GM21447 (cell line): ENCODE measurements around the gene CHST12.
A peak's percentile ranks its signal among the peaks of the same experiment; 100 is the strongest.

Experiments used
- ATAC-seq: cut with Tn5 transposase; IDR thresholded peaks from one replicate; pipeline ENCODE4 v1.9.1; 2021; ENCODE audit not compliant: unreplicated experiment

The CHST12 gene

DNA sequence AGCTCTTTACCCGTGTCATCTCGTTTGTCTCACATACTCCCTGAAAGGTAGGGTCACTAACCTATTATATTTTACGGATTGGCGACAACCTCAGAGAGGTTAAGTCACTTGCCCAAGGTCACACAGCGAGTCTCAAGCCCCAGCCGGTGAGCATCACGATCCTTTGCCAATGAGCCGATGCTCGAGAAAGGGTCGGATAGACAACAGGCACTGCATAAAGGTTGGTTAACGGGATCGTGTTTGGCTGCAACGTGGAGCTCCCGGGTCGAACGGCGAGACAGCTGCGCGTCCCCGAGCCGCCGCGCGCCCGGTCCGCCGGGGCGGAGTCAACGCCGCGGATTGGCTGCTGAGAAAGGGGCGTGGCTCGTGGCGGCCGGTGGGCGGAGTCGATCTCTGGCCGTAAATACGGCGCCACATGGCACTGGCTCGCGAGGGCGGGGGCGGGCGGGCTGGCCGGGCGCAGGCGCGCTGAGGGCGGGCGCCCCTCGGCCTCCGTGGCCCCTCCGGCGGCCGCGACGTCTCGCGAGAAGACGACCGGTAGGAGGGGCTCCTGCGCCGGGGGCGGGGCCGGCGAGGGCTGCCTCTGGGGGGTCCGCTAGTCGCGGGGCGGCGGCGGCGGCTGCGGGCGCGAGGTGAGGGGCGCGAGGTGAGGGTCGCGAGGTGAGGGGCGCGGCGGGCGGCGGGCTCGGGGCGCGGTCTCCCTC, at the start of gene CHST12:
TSS of gene CHST12 (plus strand) at position 598 of the 704 bp plus-strand sequence. CDS start 29,029 bp downstream, outside the sequence.
- peak; percentile 35 for ATAC-seq

- peak; percentile 50 for ATAC-seq
These were observed 49.5 kb upstream of the CHST12 start for GRCh38 chr7:2353936-2354185.

DNA sequence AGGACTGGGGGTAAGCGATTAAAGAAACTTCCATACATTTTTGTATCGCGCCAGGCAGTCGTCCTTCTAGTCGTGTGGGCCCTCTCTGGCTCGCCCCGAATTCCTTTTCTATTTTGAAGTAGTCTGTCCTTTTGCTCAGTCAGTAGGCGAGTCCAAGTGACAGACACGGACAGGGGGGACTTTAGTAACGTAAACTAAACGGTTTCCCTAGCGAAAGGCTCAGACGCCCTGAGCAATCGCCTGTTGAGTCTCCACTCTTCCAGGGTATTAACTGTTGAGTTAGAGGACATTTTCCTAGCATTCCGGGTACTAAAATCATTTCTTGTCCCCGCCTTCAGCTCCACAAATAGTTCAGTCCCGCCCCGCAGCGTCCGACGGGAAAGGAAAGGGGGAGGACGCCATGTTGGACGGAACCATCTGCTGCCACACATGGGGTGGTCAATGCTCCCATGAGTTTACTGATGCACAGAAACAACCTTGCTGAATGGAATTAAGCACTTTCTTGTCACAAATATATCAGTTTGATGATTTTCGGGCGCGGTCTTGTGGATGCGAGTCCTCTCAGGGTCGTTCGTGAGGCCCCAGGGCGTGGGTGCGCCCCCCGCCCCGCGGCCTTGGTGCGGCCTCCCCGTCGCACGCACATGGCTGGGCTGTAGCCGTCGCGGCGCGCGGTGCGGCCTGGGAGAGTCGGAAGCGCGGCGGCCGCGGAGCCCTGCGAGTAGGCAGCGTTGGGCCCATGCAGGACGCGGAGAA, 49.0 kb upstream of the CHST12 start, which contains the start of gene EIF3B:
TSS of gene EIF3B (plus strand) at position 642 of the 753 bp plus-strand sequence. CDS start at position 737, 95 bp downstream.
- peak; percentile 73 for ATAC-seq

- peak; percentile 3 for ATAC-seq
These were observed 48.3 kb upstream of the CHST12 start for GRCh38 chr7:2354939-2355704.

DNA sequence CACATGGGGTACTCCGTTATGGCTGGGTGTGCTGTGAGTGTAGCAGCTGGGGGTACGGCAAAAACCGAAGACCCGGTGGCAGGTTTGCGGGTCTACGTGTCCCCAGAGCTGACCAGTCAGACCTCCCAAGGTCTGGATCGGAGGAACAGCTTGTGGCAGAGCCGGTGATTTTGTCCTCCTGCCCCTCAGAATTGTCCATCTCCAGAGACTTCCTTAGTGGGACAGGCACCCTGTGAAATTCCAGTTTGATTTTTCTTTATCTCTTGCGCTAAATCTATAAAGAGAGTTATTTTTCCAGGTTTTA, 47.8 kb upstream of the CHST12 start:
- no peak for ATAC-seq

DNA sequence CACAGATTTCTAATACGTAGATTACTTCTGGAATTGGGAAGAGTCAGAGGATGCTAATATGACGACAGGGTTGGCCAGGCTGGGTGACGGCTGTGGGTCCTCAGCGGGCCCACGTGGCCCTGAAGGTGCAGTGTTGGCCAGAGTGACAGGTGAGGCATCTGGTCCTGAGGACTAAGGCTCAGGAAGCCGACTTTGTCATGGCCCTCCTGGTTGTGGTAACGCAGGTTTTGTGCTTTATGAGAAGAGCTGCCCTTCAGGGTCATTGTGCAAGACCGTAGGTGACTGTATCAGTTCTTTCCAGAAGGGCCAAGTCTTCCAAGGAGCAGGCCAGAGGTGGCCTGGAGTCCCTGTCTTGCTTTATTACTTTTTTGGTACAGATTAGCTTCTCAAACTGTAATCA, 46.2 kb upstream of the CHST12 start:
- no peak for ATAC-seq

- ATAC-seq, result no peak
These were observed 45.8 kb upstream of the CHST12 start for GRCh38 chr7:2357571-2357970.

DNA sequence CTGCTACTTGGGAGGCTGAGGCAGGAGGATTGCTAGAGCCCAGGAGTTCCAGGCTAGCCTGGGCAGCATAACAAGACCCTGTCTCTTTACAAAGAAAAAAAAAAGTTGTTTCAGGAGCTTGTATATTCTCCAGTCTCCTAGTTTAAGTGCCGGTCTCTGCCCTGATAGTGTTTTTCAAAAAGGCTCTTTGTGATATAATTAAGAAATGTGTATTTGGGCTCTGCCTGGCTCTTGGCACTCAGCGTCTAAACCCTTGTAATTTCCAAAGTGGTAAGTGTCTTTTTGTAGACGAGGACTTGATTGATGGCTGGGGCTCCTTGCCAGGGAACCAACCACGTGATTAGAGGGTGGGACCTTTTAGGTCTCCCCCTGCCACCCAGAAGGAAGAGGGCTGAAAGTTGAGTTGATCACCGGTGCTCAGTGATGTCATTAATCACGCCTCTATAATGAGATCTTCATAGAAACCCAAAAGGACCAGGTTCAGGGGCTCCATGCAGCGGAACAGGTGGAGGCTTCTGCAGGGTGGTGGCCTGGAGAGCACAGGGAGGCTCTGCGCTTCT, 44.4 kb upstream of the CHST12 start:
- ATAC-seq, result no peak

- no peak for ATAC-seq
These were observed 43.8 kb upstream of the CHST12 start for GRCh38 chr7:2359610-2360009.

- ATAC-seq, result no peak
These were observed 42.6 kb upstream of the CHST12 start for GRCh38 chr7:2360796-2361195.

GRCh38 chr7:2362385-2363088, 40.9 kb upstream of the CHST12 start:
- no peak for ATAC-seq

GRCh38 chr7:2369139-2369538, 34.3 kb upstream of the CHST12 start:
- ATAC-seq, result no peak

GRCh38 chr7:2371329-2371728, 32.1 kb upstream of the CHST12 start:
- no peak for ATAC-seq

DNA sequence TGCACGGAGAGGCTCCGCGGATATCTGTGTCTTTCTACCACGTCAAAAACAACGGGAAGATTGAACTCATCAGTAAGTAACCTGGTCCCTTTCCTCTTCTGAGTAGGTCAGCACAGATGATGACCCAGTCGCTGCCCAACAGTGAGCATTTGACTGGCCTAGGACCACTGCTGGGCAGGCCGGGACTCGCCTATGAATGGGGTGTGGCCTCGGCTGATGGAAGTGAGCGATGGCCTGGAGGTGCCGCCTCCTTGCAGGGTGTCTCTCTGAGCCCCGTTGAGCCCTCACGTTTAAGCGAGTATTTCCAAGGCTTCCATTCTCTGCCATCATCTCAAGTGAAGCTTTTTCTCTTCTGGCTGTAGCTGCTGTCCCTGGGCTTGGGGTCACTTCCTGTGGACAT, 30.7 kb upstream of the CHST12 start:
- no peak for ATAC-seq

DNA sequence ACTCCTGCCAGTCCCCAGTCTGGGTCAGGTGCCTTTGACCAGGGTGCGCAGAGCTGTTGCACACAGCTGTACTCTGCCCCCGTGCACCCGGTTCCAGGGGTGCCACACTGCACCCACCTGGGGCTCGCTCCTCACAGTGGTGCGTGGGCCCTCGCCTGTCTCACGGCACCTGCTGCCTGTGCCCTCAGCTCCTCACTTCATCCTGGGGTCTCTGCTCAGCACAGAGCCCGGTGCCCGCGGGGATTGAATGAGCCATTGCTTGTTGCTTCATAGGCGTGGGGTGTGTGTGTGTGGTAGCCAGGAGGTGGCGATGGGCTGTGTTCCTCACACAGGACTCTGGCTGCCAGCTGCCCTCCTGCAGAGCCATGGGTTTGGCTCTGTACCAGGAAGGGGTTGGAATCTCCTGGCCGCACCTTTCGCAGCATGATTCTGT, 30.3 kb upstream of the CHST12 start:
- ATAC-seq, result no peak

DNA sequence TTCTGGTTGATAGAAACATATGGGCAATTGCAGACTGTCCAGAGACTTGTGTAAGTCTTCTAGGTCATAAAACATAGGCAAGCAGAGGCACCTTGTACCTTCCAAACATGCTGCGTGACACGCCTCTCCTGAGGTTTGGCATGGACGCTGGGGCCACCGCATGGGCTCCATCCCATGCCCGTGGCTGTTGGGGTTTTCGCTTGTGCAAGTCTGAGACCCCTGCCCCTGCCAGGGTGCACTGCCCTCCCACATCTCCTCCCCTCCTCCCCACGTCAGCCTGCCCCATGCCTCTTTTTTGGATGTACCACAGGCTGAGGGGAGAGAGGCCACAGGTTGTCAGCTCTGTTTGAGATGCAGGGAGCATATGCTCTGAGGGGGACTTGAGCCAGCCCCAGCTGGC, 29.8 kb upstream of the CHST12 start:
- no peak for ATAC-seq

DNA sequence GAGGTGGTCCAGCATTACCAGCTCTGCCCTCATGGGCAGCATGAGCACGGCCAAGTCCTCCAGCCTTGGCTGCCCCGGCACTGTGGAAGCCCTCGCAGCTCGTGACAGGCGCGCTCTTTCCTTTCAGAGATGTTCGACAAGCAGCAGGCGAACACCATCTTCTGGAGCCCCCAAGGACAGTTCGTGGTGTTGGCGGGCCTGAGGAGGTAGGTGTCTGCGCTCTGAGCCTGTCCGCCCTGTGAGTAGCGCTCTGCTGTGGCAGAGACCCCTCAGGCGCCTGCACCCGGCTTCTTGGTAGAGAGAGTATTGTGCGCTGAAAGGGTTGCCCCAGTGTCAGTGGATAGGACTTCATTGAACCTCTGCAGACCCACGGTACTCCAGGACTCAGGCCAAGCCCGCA, 29.0 kb upstream of the CHST12 start:
- no peak for ATAC-seq

GRCh38 chr7:2374830-2375728, 28.3 kb upstream of the CHST12 start:
- ATAC-seq, result no peak

GRCh38 chr7:2376351-2377154, 26.9 kb upstream of the CHST12 start:
- no peak for ATAC-seq
